Breast epithelium (tissue), 3 donors: Measurements from ENCODE around the gene ATP2B3.

Experiments
- CTCF ChIP-seq, 3 donors: fragments of 450-650 bp; IDR thresholded peaks; one replicate each; pipeline ENCODE4 v1.5.1; 2016 to 2017; ENCODE audit warnings: antibody characterized with exemption in 3 of 3, mild to moderate bottlenecking in 3 of 3, moderate library complexity in 3 of 3
- POLR2A ChIP-seq: fragments of 450-650 bp; IDR thresholded peaks from one replicate; pipeline ENCODE4 v1.6.1; 2016; ENCODE audit warnings: antibody characterized with exemption, mild to moderate bottlenecking, moderate library complexity
- POLR2AphosphoS5 ChIP-seq, 3 donors: sonication (generic); formaldehyde crosslinking; IDR thresholded peaks; one replicate each; pipeline ENCODE4 v1.6.1; 2017; ENCODE audit warnings: antibody characterized with exemption in 3 of 3

- no peak for TF ChIP-seq CTCF (IDR thresholded peaks at IDR 0.05)
- TF ChIP-seq POLR2AphosphoS5 (IDR thresholded peaks at IDR 0.05), result no peak
- no peak for TF ChIP-seq POLR2A
These were observed 27.3 kb downstream of the ATP2B3 start for GRCh38 chrX:153544727-153545126.
